HG03565 (cell line): ENCODE data around the gene MAGI1.

Source experiments
- ATAC-seq: cut with Tn5 transposase; IDR thresholded peaks from one replicate; pipeline ENCODE4 v1.9.1; 2021; ENCODE audit warnings: mild to moderate bottlenecking, moderate library complexity; ENCODE audit not compliant: unreplicated experiment

MAGI1 gene

GRCh38 chr3:65975032-65975431 lies 63.7 kb downstream of the MAGI1 start:
- no peak for ATAC-seq

- ATAC-seq = no peak
These were observed 64.2 kb downstream of the MAGI1 start for GRCh38 chr3:65974509-65974908.

- ATAC-seq = no peak
These were observed 66.0 kb downstream of the MAGI1 start for GRCh38 chr3:65972765-65973164.

- ATAC-seq = no peak
These were observed 67.1 kb downstream of the MAGI1 start for GRCh38 chr3:65971293-65972252.

- no peak for ATAC-seq
These were observed 69.7 kb downstream of the MAGI1 start for GRCh38 chr3:65968996-65969395.

GRCh38 chr3:65967451-65967850 lies 71.3 kb downstream of the MAGI1 start:
- no peak for ATAC-seq

GRCh38 chr3:65964838-65965237 lies 73.9 kb downstream of the MAGI1 start:
- ATAC-seq = no peak

GRCh38 chr3:65963787-65964677 lies 74.7 kb downstream of the MAGI1 start:
- ATAC-seq = peak; percentile 99

GRCh38 chr3:65961733-65962132 lies 77.0 kb downstream of the MAGI1 start:
- no peak for ATAC-seq

GRCh38 chr3:65961128-65961527 lies 77.6 kb downstream of the MAGI1 start:
- ATAC-seq = no peak

GRCh38 chr3:65960087-65960486 lies 78.6 kb downstream of the MAGI1 start:
- ATAC-seq = no peak

GRCh38 chr3:65958216-65958615 lies 80.5 kb downstream of the MAGI1 start:
- ATAC-seq = no peak

- no peak for ATAC-seq
These were observed 82.8 kb downstream of the MAGI1 start for GRCh38 chr3:65955792-65956477.

- ATAC-seq = no peak
These were observed 84.6 kb downstream of the MAGI1 start for GRCh38 chr3:65953881-65954733.

GRCh38 chr3:65953301-65953812 lies 85.4 kb downstream of the MAGI1 start:
- ATAC-seq = no peak

- ATAC-seq = no peak
These were observed 85.9 kb downstream of the MAGI1 start for GRCh38 chr3:65952842-65953241.

GRCh38 chr3:65951836-65952505 lies 86.7 kb downstream of the MAGI1 start:
- no peak for ATAC-seq

- ATAC-seq = no peak
These were observed 88.1 kb downstream of the MAGI1 start for GRCh38 chr3:65950340-65951326.
